Hepatocyte (in vitro differentiated cells): Measurements from ENCODE around the gene L3MBTL1.

Experiments
- EZH2 ChIP-seq: fragments of 200-600 bp; sonication (generic); IDR thresholded peaks from 2 replicates; pipeline ENCODE4 v1.6.1; 2016; ENCODE audit warnings: antibody characterized with exemption, mild to moderate bottlenecking, borderline replicate concordance
- TF ChIP-seq, protein P1 (sequence below): fragments of 200-600 bp; sonication (generic); IDR thresholded peaks from 2 replicates; pipeline ENCODE4 v1.5.1; 2016; ENCODE audit warnings: antibody characterized with exemption, mild to moderate bottlenecking; ENCODE audit not compliant: poor library complexity

DNA sequence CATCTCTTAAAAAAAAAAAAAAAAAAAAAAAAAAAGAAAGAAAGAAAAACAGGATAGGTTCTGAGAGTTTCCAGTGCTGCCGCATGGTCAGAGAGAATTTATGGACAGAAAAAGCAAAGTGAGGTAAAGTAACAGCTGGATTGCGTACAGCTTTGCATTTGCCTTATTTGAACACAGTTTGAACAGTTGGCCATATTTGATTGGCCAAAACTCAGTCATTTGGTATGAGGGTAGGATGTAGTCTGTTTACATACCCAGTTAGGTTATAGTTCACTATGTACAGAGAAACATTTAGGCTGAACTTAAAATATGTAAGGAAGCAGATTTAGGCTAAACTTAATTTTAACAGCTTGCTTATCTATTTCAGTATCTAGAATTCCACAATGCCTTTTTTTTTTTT lies 17.5 kb upstream of the L3MBTL1 start:
- TF ChIP-seq, protein P1, sequence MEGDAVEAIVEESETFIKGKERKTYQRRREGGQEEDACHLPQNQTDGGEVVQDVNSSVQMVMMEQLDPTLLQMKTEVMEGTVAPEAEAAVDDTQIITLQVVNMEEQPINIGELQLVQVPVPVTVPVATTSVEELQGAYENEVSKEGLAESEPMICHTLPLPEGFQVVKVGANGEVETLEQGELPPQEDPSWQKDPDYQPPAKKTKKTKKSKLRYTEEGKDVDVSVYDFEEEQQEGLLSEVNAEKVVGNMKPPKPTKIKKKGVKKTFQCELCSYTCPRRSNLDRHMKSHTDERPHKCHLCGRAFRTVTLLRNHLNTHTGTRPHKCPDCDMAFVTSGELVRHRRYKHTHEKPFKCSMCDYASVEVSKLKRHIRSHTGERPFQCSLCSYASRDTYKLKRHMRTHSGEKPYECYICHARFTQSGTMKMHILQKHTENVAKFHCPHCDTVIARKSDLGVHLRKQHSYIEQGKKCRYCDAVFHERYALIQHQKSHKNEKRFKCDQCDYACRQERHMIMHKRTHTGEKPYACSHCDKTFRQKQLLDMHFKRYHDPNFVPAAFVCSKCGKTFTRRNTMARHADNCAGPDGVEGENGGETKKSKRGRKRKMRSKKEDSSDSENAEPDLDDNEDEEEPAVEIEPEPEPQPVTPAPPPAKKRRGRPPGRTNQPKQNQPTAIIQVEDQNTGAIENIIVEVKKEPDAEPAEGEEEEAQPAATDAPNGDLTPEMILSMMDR: no peak
- no peak for TF ChIP-seq EZH2
